NCI-H2029 (cell line): Measurements from ENCODE around the gene CABLES1.
A peak's percentile ranks its signal among the peaks of the same experiment; 100 is the strongest.

Experiments used
- DNase-seq: peaks from one replicate; lab custom pipeline; 2025; lab: John Stamatoyannopoulos, UW

The CABLES1 gene

GRCh38 chr18:23113576-23113975, 21.7 kb upstream of the CABLES1 start:
- no peak for DNase-seq

DNA sequence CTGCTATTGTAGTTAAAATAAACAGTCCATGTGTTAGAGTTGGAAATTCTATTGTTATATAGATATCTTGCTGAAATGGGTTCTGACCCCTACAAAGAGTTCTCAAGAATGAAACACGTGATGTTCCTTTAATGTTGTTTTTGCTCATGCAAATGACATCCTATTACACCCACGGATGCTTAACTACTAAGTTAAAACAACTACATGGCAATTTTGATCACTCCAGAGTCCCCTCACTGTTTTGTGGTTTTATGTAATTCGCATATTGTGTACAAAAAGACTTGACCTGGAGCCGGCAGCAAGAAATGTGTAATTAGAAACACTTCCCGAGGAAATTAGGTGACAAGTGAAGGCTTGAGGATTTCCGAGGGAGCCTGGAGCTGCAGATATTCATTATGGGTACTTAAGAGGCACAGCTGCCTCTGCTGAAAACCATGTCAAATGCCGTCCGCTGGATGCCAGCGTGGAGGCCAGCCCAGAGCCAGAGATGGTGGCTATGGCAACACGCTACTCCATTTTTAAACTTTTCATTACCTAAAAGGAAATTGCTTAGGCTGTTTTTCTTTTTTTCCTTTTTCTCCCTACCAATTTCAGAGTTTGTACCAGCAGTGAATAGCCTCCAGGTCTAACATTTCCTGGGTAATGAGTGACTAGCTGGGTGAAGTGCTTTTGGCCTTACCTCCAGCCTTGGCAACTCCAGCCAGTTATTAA, 21.0 kb upstream of the CABLES1 start:
- DNase-seq: no peak

DNA sequence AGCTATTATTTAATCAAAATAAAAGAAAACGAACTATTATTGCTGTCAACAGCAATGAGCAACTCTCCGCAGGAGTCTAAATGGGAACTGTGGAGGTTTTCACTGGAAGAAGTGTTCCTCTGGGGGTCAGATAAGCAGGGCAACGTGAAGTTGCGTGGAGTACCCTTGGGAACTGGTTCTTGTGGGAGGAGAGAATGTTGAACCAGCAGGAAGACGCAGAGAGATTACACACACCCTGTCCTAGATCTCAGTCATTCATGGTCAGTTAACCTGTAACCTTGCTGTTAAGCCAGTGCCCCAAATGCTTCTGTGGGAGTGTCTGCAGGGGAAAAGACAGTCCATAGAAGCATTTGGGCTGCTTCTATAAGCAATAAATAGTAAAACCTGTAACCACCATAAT, 20.4 kb upstream of the CABLES1 start:
- DNase-seq: no peak

DNA sequence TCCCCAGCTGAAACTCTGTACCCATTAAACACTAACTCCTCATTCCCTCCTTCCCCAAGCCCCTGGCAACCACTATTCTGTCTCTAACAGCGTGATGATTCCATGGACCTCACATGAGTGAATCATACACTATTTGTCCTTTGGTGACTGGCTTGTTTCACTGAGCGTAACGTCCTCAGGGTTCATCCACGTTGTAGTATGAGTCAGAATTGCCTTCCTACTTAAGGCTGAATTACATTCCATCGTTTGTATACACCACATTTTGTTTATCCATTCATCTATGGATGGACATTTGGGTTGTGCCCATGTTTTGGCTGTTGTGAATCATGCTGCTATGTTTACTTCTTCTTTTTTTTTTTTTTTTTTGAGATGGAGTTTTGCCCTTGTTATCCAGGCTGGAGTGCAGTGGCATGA, 19.6 kb upstream of the CABLES1 start:
- DNase-seq: no peak

- DNase-seq: no peak
These were observed 14.2 kb upstream of the CABLES1 start for GRCh38 chr18:23121133-23121532.

GRCh38 chr18:23122334-23123229, 12.7 kb upstream of the CABLES1 start:
- no peak for DNase-seq

DNA sequence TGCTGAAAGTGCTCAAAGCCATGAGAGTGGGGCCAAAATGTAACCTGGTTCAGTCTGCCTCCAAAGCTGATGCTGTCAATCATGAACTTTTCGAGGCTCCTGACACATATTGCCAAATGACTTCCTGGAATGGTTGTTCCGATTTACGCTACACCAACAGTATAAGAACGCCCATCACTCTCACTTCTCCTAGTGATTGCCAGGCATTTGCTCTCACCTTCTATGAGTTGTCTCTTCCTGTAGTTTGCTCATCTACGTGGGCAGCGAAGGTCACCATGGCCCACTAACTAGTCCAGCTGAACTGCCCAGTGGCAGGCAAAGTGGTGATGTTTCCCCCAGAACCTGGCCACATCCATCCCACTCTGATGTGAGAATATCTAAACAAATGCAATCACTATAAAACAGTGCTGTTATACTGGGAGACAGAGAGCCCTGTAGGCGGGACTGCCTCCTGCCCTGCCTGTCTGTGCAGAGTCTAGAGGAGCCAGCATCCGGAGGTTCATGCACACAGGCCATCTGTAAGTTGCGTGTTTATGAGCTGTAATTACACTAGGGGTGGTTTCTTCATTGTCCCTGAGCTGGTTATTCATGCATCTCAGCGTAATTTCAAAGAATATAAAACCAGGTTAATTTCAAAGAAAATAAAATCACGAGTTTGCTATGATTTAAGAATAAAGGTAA, 8.8 kb upstream of the CABLES1 start:
- no peak for DNase-seq

GRCh38 chr18:23127090-23127489, 8.2 kb upstream of the CABLES1 start:
- DNase-seq: no peak

DNA sequence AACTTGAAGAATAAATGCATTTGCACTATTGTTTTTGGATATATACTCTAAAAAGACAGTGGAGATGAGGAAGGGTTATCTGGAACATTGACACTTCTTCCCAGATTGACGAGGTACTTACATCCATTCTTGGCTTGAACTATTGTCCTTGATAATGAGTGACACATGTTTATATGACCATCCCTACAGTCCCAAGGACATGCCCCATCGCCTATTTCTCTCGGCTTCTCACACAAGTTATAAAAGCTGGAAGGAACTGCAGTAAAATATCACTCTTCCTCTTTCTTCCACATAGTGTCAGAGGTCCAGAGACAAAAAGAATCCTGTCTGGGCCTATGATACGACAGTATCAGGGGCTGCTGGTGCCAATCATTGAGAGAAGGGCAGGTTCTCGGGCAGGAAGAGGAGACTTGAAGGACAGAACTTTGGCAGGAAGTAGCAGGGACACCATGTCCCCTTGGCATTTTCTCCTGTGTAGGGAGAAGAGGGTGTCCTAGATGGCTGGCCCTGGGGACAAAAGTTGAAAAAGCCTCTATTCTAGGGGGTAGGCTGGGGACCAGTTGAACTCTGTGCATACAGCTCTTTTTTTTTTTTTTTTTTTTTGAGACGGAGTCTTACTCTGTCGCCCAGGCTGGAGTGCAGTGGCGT, 5.8 kb upstream of the CABLES1 start:
- no peak for DNase-seq

GRCh38 chr18:23131693-23132319, 3.5 kb upstream of the CABLES1 start:
- peak; percentile 24 for DNase-seq

GRCh38 chr18:23133860-23134779, 1.2 kb upstream of the CABLES1 start:
- peak; percentile 80 for DNase-seq

- no peak for DNase-seq
These were observed 453 bp downstream of the CABLES1 start for GRCh38 chr18:23135550-23136325.

DNA sequence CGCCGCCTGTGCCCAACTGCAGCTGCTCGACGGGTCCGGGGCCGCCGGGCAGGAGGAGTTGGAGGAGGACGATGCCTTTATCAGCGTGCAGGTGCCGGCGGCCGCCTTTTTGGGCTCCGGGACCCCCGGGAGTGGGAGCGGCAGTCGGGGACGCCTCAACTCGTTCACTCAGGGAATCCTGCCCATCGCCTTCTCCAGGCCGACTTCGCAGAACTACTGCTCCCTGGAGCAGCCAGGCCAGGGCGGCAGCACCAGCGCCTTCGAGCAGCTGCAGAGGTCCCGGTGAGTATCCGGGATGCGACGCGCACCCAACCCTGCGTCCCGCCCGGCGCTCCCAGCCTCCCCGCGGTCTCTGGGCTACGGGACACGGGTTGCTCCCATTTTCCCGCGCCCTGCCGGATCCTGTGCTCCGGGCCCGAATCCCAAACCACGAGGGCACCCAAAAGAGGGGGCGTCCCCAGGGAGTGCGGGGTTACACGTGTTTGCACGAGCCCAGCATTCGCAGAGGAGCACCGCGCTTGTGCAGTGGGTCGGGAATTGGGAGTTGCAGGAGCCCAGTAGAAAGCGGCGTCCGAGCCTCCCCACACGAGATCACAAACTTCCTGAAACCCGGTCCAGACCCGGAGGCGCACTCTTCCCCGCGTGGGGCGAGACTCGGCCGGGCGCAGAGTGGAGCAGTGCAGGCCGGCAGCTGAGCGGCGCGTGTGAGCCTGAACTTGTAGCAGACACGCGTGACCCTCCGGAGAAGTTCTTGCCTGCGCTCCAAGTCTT, 1.2 kb downstream of the CABLES1 start:
- DNase-seq: no peak

DNA sequence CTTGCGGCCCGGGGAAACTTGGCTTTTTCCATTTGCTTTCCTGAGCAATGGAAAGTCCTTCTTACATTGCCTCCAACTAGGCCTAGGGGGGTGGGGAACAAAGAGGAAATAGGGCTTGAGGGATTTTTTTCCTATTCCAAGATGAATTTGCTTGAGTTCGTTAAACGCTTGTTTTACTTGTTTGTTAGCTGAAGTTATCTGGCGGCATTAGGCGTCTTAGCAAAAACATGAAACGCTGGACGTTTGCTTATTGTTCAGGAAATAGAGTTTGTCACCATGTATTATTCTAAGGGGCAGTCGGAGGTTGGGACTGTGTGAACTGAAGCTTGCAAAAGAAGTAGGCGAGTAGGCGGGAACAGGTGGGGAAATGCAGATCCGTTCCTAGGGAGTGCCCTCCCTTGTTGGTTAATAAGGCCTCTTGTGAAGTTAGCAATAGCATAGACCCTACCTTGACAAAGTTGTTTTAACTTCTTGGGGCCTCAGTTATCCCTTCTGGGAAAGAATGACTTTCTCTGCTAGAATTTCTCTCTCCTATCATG, 1.9 kb downstream of the CABLES1 start:
- no peak for DNase-seq

DNA sequence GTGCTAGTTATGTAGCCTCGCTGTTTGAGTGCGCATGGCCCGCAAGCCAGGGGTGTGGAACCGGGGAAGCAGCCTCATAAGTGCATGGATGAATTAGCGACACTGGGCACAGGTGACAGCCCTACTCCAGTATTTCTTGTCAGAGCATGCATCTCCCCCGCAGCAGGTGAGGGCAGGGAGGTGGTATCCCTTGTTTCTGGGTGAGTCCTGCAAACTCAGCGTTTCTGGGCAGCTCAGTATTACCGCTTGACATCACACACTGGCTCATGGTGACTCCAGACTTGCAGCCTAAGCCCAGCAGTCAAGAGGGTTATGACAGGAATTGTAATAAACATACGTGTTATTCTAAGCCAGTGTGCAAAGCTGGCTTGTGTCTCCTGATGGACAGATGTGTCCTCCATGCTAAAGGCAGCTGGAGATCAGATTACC, 2.5 kb downstream of the CABLES1 start:
- peak; percentile 56 for DNase-seq

- peak; percentile 84 for DNase-seq
These were observed 3.2 kb downstream of the CABLES1 start for GRCh38 chr18:23138471-23138870.

DNA sequence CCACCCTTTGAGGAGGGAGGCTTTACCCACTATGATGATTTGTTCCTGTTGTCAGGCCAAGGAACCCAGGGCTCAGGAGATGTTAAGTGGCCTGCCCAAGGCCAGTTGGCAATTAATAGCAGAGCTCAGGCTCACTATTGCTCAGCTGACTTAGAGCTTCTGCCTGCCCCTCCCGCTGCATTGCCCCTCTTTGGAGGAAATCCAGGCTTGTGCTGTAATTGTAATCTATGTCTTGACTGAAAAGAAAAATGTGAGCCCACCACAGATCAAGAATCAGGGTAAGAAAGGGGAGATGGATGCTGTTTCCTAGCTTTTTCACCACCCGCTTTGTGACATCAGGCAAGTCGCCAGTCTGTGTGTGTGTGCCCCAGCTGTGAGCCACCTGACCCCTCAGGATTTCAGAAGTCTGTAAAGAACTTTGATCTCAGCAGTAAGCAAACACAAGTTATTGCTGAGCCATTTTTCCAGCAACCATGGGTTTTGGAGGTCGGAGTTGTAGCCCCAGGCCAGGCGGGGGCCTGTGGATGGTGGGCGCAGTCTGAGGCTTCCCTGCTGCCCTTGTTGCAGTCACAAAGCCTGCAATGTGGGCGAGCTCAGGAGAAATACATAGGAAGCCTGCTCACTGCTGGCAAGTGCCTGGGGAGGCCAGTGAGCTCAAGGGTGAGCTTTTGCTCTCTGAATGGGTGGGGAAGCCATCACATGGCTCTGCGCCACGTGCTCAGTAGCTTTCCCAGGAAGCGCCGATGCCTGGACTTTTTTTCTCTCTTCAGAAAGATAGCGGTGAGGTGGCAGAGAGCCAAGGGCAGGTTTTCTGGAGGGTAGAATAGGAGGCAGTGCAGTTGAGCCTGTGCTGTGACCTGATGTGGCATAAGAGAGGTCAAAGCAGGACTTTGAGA, 6.1 kb downstream of the CABLES1 start:
- peak; percentile 43 for DNase-seq
